Activated CD8-positive, alpha-beta memory T cell treated with anti-CD3 and anti-CD28 coated beads for 36 hours (primary cell): ENCODE data around the gene SLC51B. TPM values are rescaled to one million over a fixed set of nuclear protein-coding genes. Genes with fewer than 3 reads are reported as not detected.

Experiments
- total RNA-seq, 2 experiments: library from RNA; stranded (reverse); gene quantifications; one replicate each; pipeline ENCODE4 v1.2.3, GENCODE V29; 2021

The SLC51B gene
- total RNA-seq, 2 experiments from 2014 or later = not detected

Other genes starting within 250 kb of the SLC51B start
- gene PIF1, start 219.7 kb upstream of the SLC51B start, total RNA-seq = 10 to 100 TPM; 25.5 to 27.8 TPM
- gene PLEKHO2, start 203.5 kb upstream of the SLC51B start, total RNA-seq = 10 to 100 TPM; 12.8 to 13.9 TPM
- 1 to 10 TPM; 2.2 to 2.3 TPM for gene ANKDD1A, start 133.5 kb upstream of the SLC51B start, total RNA-seq
- gene SPG21, start 55.5 kb upstream of the SLC51B start, total RNA-seq = 10 to 100 TPM; 69.4 to 69.6 TPM
- gene MTFMT, start 15.7 kb upstream of the SLC51B start, total RNA-seq = 10 to 100 TPM; 24.8 to 27.1 TPM
- gene RASL12, start 22.6 kb downstream of the SLC51B start, total RNA-seq = not detected
- not detected for gene KBTBD13, start 31.4 kb downstream of the SLC51B start, total RNA-seq
- gene UBAP1L, start 69.8 kb downstream of the SLC51B start, total RNA-seq = 1 to 10 TPM; 2.8 to 2.9 TPM
- 10 to 100 TPM; 38.3 to 39.4 TPM for gene PDCD7, start 88.4 kb downstream of the SLC51B start, total RNA-seq
- gene CLPX, start 140.0 kb downstream of the SLC51B start, total RNA-seq = 10 to 100 TPM; 62.8 to 67.6 TPM
- gene CILP, start 166.1 kb downstream of the SLC51B start, total RNA-seq = under 1 TPM in 1 of 2 experiments, not detected in 1; 0.04 TPM
- gene PARP16, start 241.5 kb downstream of the SLC51B start, total RNA-seq = 10 to 100 TPM; 11.3 to 12.5 TPM